PFSK-1 (cell line): Measurements from ENCODE around the gene DNTT.

ENCODE experiments used
- FOXP2 ChIP-seq: optimal IDR thresholded peaks from 2 replicates; pipeline ENCODE3; 2011; ENCODE audit warnings: borderline replicate concordance, control low read depth, inconsistent platforms; ENCODE audit not compliant: insufficient read depth; ENCODE audit errors: extremely low read length, extremely low read depth
- POLR2AphosphoS5 ChIP-seq: IDR thresholded peaks from 2 replicates; pipeline ENCODE4 v1.6.1; 2012; ENCODE audit warnings: low read depth, mild to moderate bottlenecking, control low read depth, low read length, moderate library complexity
- REST ChIP-seq, 2 experiments: IDR thresholded peaks; 2 replicates each; pipeline versions ENCODE4 v1.6.1 to v1.8.0; 2011 to 2012; ENCODE audit warnings: low read depth in 2 of 2, low read length in 2 of 2, control low read depth in 1 of 2, inconsistent platforms in 1 of 2, mild to moderate bottlenecking in 1 of 2, moderate library complexity in 1 of 2; ENCODE audit not compliant: insufficient read depth in 1 of 2
- SIN3A ChIP-seq: IDR thresholded peaks from 2 replicates; pipeline ENCODE4 v1.6.1; 2012; ENCODE audit warnings: mild to moderate bottlenecking, low read length, moderate library complexity, borderline replicate concordance; ENCODE audit not compliant: insufficient read depth
- TAF1 ChIP-seq: IDR thresholded peaks from 2 replicates; pipeline ENCODE4 v1.6.1; 2012; ENCODE audit warnings: low read length, control low read depth, borderline replicate concordance; ENCODE audit not compliant: insufficient read depth

Gene DNTT

GRCh38 chr10:96295475-96295874 is 8.8 kb upstream of the DNTT start:
- TF ChIP-seq TAF1 (no peak), REST (IDR thresholded peaks at IDR 0.05; ENCODE audit: insufficient read depth in 1 of 2, low read depth in 2 of 2, low read length in 2 of 2) (no peak), POLR2AphosphoS5 (no peak), FOXP2 (no peak), SIN3A (no peak)

- TF ChIP-seq POLR2AphosphoS5 (no peak), SIN3A (no peak), REST (IDR thresholded peaks at IDR 0.05; ENCODE audit: insufficient read depth in 1 of 2, low read depth in 2 of 2, low read length in 2 of 2) (no peak), TAF1 (no peak), FOXP2 (no peak)
These were observed 6.7 kb upstream of the DNTT start for GRCh38 chr10:96297486-96297885.

GRCh38 chr10:96298362-96298761 is 5.9 kb upstream of the DNTT start:
- no peak for TF ChIP-seq TAF1
- no peak for TF ChIP-seq REST (IDR thresholded peaks at IDR 0.05; ENCODE audit: insufficient read depth in 1 of 2, low read depth in 2 of 2, low read length in 2 of 2)
- no peak for TF ChIP-seq POLR2AphosphoS5
- TF ChIP-seq FOXP2, result no peak
- TF ChIP-seq SIN3A, result no peak

- TF ChIP-seq POLR2AphosphoS5, result no peak
- TF ChIP-seq TAF1, result no peak
- TF ChIP-seq SIN3A, result no peak
- no peak for TF ChIP-seq FOXP2
- no peak for TF ChIP-seq REST (IDR thresholded peaks at IDR 0.05; ENCODE audit: insufficient read depth in 1 of 2, low read depth in 2 of 2, low read length in 2 of 2)
These were observed 4.9 kb upstream of the DNTT start for GRCh38 chr10:96299383-96299782.

GRCh38 chr10:96301616-96302015 is 2.6 kb upstream of the DNTT start:
- no peak for TF ChIP-seq TAF1
- TF ChIP-seq POLR2AphosphoS5, result no peak
- TF ChIP-seq REST (IDR thresholded peaks at IDR 0.05; ENCODE audit: insufficient read depth in 1 of 2, low read depth in 2 of 2, low read length in 2 of 2), result no peak
- no peak for TF ChIP-seq FOXP2
- no peak for TF ChIP-seq SIN3A
